ENCODE data around the gene BTBD10.

- TF ChIP-seq CTCF (IDR thresholded peaks at IDR 0.05; ENCODE audit: low read depth, low read length) (no peak), EZH2phosphoT487 (IDR thresholded peaks at IDR 0.05; ENCODE audit: low read depth) (no peak)
Measured at GRCh38 chr11:13349581-13349980, 113.4 kb downstream of the BTBD10 start.

All from OCI-LY3 (cell line).